Measurements from ENCODE around the gene ANKRD30A. TPM values are rescaled to one million over a fixed set of nuclear protein-coding genes. Genes with fewer than 3 reads are reported as not detected.
"Not testable (repeated sequence)": the region's sequence is repeated elsewhere in the genome, so short reads cannot be mapped to it uniquely, and the experiment has no call there.

ANKRD30A gene
- total and polyA plus RNA-seq, 3 donors from 2014 or later, result 1.2 to 32.1 (median 11.9) TPM

GRCh38 chr10:37234692-37235091 is 109.3 kb downstream of the ANKRD30A start:
- no peaks in the 10 kb centered on the region for H3K9me3 ChIP-seq
- H3K27me3 ChIP-seq, result no peaks in the 10 kb centered on the region
- WGBS, 2 donors, result 76 to 82% methylated on average over 3 of the region's 3 CpGs
- TF ChIP-seq POLR2A (IDR thresholded peaks at IDR 0.05), result no peak
- no peak for TF ChIP-seq CTCF (IDR thresholded peaks at IDR 0.05)
- H3K36me3 ChIP-seq (ENCODE audit: low read depth, missing control alignments), result no peaks in the 10 kb centered on the region
- H3K4me1 ChIP-seq, result no peaks in the 10 kb centered on the region
- no peak overlapping the region for H3K4me3 ChIP-seq
- no peak for DNase-seq
- intact Hi-C loops (cut with DNase I; ENCODE audit: low total_unique reads), result no loop called here
- H3K27ac ChIP-seq, result no peak overlapping the region

GRCh38 chr10:37236093-37236492 is 110.7 kb downstream of the ANKRD30A start:
- Histone ChIP-seq H3K4me1 (no peaks in the 10 kb centered on the region), H3K4me3 (no peak overlapping the region), H3K9me3 (no peaks in the 10 kb centered on the region), H3K27me3 (no peaks in the 10 kb centered on the region), H3K27ac (no peak overlapping the region), H3K36me3 (ENCODE audit: low read depth, missing control alignments) (no peaks in the 10 kb centered on the region)
- TF ChIP-seq CTCF (IDR thresholded peaks at IDR 0.05), result no peak
- no peak for TF ChIP-seq POLR2A (IDR thresholded peaks at IDR 0.05)
- DNase-seq, result no peak
- WGBS, 2 donors, result 57 to 80% methylated on average over 2 of the region's 2 CpGs
- intact Hi-C loops (cut with DNase I; ENCODE audit: low total_unique reads), result no loop called here

- TF ChIP-seq POLR2A (IDR thresholded peaks at IDR 0.05), result no peak
- TF ChIP-seq CTCF (IDR thresholded peaks at IDR 0.05), result no peak
Observed at GRCh38 chr10:37240223-37240622, 114.8 kb downstream of the ANKRD30A start.

GRCh38 chr10:37246637-37247036 is 121.2 kb downstream of the ANKRD30A start:
- Histone ChIP-seq H3K27ac (no peak overlapping the region), H3K36me3 (ENCODE audit: low read depth, missing control alignments) (no peaks in the 10 kb centered on the region), H3K27me3 (no peaks in the 10 kb centered on the region), H3K4me1 (no peaks in the 10 kb centered on the region), H3K9me3 (no peaks in the 10 kb centered on the region), H3K4me3 (no peak overlapping the region)
- intact Hi-C loops (cut with DNase I; ENCODE audit: low total_unique reads), result no loop called here
- DNase-seq, result no peak
- WGBS, 2 donors, result 79% methylated on average over 2 of the region's 2 CpGs
- TF ChIP-seq POLR2A (IDR thresholded peaks at IDR 0.05) (no peak), CTCF (IDR thresholded peaks at IDR 0.05) (no peak)

More at GRCh38 chr10:37240223-37240622, 114.8 kb downstream of the ANKRD30A start:
- Histone ChIP-seq H3K27me3 (no peaks in the 10 kb centered on the region), H3K4me1 (no peaks in the 10 kb centered on the region), H3K4me3 (no peak overlapping the region), H3K27ac (no peak overlapping the region), H3K9me3 (no peaks in the 10 kb centered on the region), H3K36me3 (ENCODE audit: low read depth, missing control alignments) (no peaks in the 10 kb centered on the region)
- no peak for DNase-seq
- intact Hi-C loops (cut with DNase I; ENCODE audit: low total_unique reads), result no loop called here
- WGBS, 2 donors, result 68 to 74% methylated on average over 2 of the region's 2 CpGs

- intact Hi-C loops (cut with DNase I; ENCODE audit: low total_unique reads), result not testable (repeated sequence)
- 53 to 59% methylated on average over 3 of the region's 3 CpGs for WGBS, 2 donors
Observed at GRCh38 chr10:37255837-37256236, 130.4 kb downstream of the ANKRD30A start.

More at GRCh38 chr10:37255837-37256236, 130.4 kb downstream of the ANKRD30A start:
- H3K9me3 ChIP-seq; H3K27me3 ChIP-seq; DNase-seq; H3K4me1 ChIP-seq; H3K36me3 ChIP-seq (ENCODE audit: low read depth, missing control alignments); H3K4me3 ChIP-seq; H3K27ac ChIP-seq: not testable (repeated sequence)

Measured in testis (tissue), 3 donors.